HEK293T (cell line): Measurements from ENCODE around the gene NIT2.
"Not testable (repeated sequence)": the region's sequence is repeated elsewhere in the genome, so short reads cannot be mapped to it uniquely, and the experiment has no call there.

Experiments
- BHLHE40 ChIP-seq: fragments of 450-650 bp; IDR thresholded peaks from 2 replicates; pipeline ENCODE4 v1.6.1; 2016; ENCODE audit warnings: mild to moderate bottlenecking, moderate library complexity, borderline replicate concordance
- FOXA1 ChIP-seq: fragments of 450-650 bp; IDR thresholded peaks from 2 replicates; pipeline ENCODE4 v1.6.1; 2016; ENCODE audit warnings: mild to moderate bottlenecking
- FOXK2 ChIP-seq: fragments of 450-650 bp; IDR thresholded peaks from 2 replicates; pipeline ENCODE4 v1.6.1; 2016; ENCODE audit warnings: mild to moderate bottlenecking
- FOXM1 ChIP-seq: fragments of 450-650 bp; IDR thresholded peaks from 2 replicates; pipeline ENCODE4 v1.6.1; 2017; ENCODE audit warnings: mild to moderate bottlenecking, borderline replicate concordance
- HDGF ChIP-seq: fragments of 450-650 bp; IDR thresholded peaks from 2 replicates; pipeline ENCODE4 v1.6.1; 2017; ENCODE audit warnings: antibody characterized with exemption, borderline replicate concordance
- SP1 ChIP-seq: fragments of 450-650 bp; IDR thresholded peaks from 2 replicates; pipeline ENCODE4 v1.6.1; 2017
- TF ChIP-seq, protein P1 (sequence below): fragments of 450-650 bp; IDR thresholded peaks from 2 replicates; pipeline ENCODE4 v1.6.1; 2016

- TF ChIP-seq, protein P1, sequence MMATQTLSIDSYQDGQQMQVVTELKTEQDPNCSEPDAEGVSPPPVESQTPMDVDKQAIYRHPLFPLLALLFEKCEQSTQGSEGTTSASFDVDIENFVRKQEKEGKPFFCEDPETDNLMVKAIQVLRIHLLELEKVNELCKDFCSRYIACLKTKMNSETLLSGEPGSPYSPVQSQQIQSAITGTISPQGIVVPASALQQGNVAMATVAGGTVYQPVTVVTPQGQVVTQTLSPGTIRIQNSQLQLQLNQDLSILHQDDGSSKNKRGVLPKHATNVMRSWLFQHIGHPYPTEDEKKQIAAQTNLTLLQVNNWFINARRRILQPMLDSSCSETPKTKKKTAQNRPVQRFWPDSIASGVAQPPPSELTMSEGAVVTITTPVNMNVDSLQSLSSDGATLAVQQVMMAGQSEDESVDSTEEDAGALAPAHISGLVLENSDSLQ = not testable (repeated sequence)
- not testable (repeated sequence) for TF ChIP-seq SP1, HDGF, FOXK2, FOXM1, FOXA1, BHLHE40
Observed at GRCh38 chr3:100327377-100327776, 7.2 kb upstream of the NIT2 start.
